VCaP (cell line): ENCODE results near the gene LAPTM5.

ENCODE experiments used
- H3K27ac ChIP-seq: fragments of 450-650 bp; 2 replicates; pipeline ENCODE4 v1.5.1; 2017
- CTCF ChIP-seq: fragments of 450-650 bp; conservative IDR thresholded peaks from 2 replicates; pipeline ENCODE4 v1.5.1; 2017; ENCODE audit warnings: mild to moderate bottlenecking, moderate library complexity

Gene LAPTM5

GRCh38 chr1:30789388-30790255 lies 32.0 kb upstream of the LAPTM5 start:
- H3K27ac ChIP-seq: no peak overlapping the region
- no peak for TF ChIP-seq CTCF

GRCh38 chr1:30788580-30789387 lies 31.2 kb upstream of the LAPTM5 start:
- no peak for TF ChIP-seq CTCF
- H3K27ac ChIP-seq: no peak overlapping the region

GRCh38 chr1:30787856-30788495 lies 30.4 kb upstream of the LAPTM5 start:
- no peak for TF ChIP-seq CTCF
- H3K27ac ChIP-seq: no peak overlapping the region

GRCh38 chr1:30787266-30787665 lies 29.7 kb upstream of the LAPTM5 start:
- no peak for TF ChIP-seq CTCF
- H3K27ac ChIP-seq: no peak overlapping the region

GRCh38 chr1:30786264-30786991 lies 28.9 kb upstream of the LAPTM5 start:
- no peak for TF ChIP-seq CTCF
- no peak overlapping the region for H3K27ac ChIP-seq

- TF ChIP-seq CTCF: no peak
- no peak overlapping the region for H3K27ac ChIP-seq
Measured at GRCh38 chr1:30785714-30786113, 28.1 kb upstream of the LAPTM5 start.
